Transverse colon (tissue), 4 donors: ENCODE measurements around the gene BRI3BP. TPM values are rescaled to one million over a fixed set of nuclear protein-coding genes. Genes with fewer than 3 reads are reported as not detected.
A peak's percentile ranks its signal among the peaks of the same experiment; 100 is the strongest.

Experiments
- DNase-seq: peaks from one replicate; pipeline ENCODE4 v3.0.0-alpha.2; 2019
- H3K27ac ChIP-seq, 4 donors: fragments of 200-600 bp; sonication (generic); 2 replicates each; pipeline ENCODE4 v1.5.1; 2016 to 2018; ENCODE audit warnings: inconsistent platforms in 4 of 4
- H3K27me3 ChIP-seq: fragments of 200-600 bp; sonication (generic); 2 replicates; pipeline ENCODE4 v1.5.1; 2017; ENCODE audit warnings: inconsistent platforms
- H3K36me3 ChIP-seq, 4 donors: fragments of 200-600 bp; sonication (generic); 2 replicates each; pipeline ENCODE4 v1.5.1; 2017 to 2019; ENCODE audit warnings: inconsistent platforms in 4 of 4
- H3K4me1 ChIP-seq, 4 donors: fragments of 200-600 bp; sonication (generic); 2 replicates each; pipeline ENCODE4 v1.5.1; 2017 to 2020; ENCODE audit warnings: inconsistent platforms in 4 of 4
- H3K4me3 ChIP-seq, 4 donors: fragments of 200-600 bp; sonication (generic); 1 replicate in 1 of 4; 2 replicates in 3 of 4; pipeline versions ENCODE4 v1.5.1 to v1.6.1; 2017 to 2019; ENCODE audit warnings: inconsistent platforms in 4 of 4
- H3K9me3 ChIP-seq, 2 donors: fragments of 200-600 bp; sonication (generic); 2 replicates each; pipeline ENCODE4 v1.5.1; 2017 to 2019; ENCODE audit warnings: inconsistent platforms in 2 of 2
- EP300 ChIP-seq: sonication (generic); formaldehyde crosslinking; IDR thresholded peaks from one replicate; pipeline ENCODE4 v1.6.1; 2017; ENCODE audit warnings: antibody characterized with exemption, low read depth
- POLR2A ChIP-seq: fragments of 450-650 bp; IDR thresholded peaks from one replicate; pipeline ENCODE4 v1.6.1; 2016; ENCODE audit warnings: antibody characterized with exemption, mild to moderate bottlenecking, moderate library complexity
- POLR2AphosphoS5 ChIP-seq, 3 donors: sonication (generic); formaldehyde crosslinking; IDR thresholded peaks; one replicate each; pipeline ENCODE4 v1.6.1; 2016; ENCODE audit warnings: antibody characterized with exemption in 3 of 3
- WGBS, 2 donors: methylation state at CpG; one replicate each; pipeline ENCODE4 v1.1.5; 2018; ENCODE audit warnings: low coverage in 1 of 2; 5-methylcytosine and 5-hydroxymethylcytosine counted together
- in situ Hi-C, 4 donors: fragments of 200-750 bp; cut with MboI; loops; one replicate each; pipeline versions ENCODE4 v1.15.0 to v1.15.1; 2017; ENCODE audit warnings: low sequenced_read_pairs in 3 of 4, low pct_ligation_motif_present in 1 of 4, low pct_unique_long_range_greater_than_20kb in 1 of 4
- intact Hi-C: fragments of 100-400 bp; cut with DNase I; formaldehyde crosslinking; loops from one replicate; pipeline ENCODE4 v1.15.1; 2023; ENCODE audit warnings: low total_unique reads
- total RNA-seq, 4 donors: library from RNA; depleted of rRNA; stranded (reverse); fragments of >200 nt; gene quantifications; one replicate each; pipeline ENCODE4 v1.1.0, GENCODE V29; 2016
- TF ChIP-seq, protein P1 (sequence below), 5 experiments: fragments of 200-600 bp in 3 of 5; fragments of 450-650 bp in 2 of 5; sonication (generic) in 3 of 5; IDR thresholded peaks; 1 replicate in 2 of 5; 2 replicates in 3 of 5; pipeline ENCODE4 v1.5.1; 2016 to 2017; ENCODE audit warnings: antibody characterized with exemption in 5 of 5, inconsistent platforms in 3 of 5, mild to moderate bottlenecking in 2 of 5, moderate library complexity in 1 of 5

The BRI3BP gene
- total RNA-seq, 4 donors from 2014 or later = 14.2 to 38.5 (median 23.1) TPM

DNA sequence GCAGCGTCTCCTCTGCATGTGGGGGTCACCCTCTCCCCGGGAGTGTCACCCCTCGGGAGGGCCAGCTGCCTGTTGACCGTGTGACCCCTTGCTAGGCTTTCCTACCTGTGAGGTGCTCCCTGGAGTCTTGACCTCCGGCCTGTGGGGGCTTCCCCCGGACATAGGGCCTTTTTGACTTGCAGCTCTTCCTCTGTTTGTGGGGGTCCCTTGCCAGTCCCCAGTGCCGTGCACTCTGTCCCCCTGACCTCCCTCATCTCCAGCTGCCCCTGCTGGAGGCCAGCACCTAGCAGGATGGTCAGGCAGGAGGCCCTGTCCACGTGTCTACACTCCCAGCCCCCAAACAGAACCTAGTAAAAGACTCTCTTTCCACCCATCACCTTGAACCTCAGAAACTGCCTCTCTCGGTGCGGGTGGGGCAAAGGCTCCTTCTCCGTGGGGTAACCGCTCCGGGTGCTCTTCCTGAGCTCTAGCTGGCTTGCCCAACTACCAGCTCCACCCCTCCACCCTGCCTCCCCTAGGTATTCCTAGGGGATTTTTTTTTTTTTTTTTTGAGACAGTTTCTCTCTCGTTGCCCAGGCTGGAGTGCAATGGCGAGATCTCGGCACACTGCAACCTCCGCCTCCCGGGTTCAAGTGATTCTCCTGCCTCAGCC is 72.6 kb downstream of the BRI3BP start:
- TF ChIP-seq, protein P1, sequence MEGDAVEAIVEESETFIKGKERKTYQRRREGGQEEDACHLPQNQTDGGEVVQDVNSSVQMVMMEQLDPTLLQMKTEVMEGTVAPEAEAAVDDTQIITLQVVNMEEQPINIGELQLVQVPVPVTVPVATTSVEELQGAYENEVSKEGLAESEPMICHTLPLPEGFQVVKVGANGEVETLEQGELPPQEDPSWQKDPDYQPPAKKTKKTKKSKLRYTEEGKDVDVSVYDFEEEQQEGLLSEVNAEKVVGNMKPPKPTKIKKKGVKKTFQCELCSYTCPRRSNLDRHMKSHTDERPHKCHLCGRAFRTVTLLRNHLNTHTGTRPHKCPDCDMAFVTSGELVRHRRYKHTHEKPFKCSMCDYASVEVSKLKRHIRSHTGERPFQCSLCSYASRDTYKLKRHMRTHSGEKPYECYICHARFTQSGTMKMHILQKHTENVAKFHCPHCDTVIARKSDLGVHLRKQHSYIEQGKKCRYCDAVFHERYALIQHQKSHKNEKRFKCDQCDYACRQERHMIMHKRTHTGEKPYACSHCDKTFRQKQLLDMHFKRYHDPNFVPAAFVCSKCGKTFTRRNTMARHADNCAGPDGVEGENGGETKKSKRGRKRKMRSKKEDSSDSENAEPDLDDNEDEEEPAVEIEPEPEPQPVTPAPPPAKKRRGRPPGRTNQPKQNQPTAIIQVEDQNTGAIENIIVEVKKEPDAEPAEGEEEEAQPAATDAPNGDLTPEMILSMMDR (IDR thresholded peaks at IDR 0.05) = no peak
- TF ChIP-seq POLR2A (no peak), POLR2AphosphoS5 (IDR thresholded peaks at IDR 0.05) (no peak)
- no peaks in the 10 kb centered on the region for H3K36me3 ChIP-seq
- intact Hi-C loops = no loop called here
- no peaks in the 10 kb centered on the region for H3K9me3 ChIP-seq
- H3K4me1 ChIP-seq = peaks cover 0 to 22% (median 17%) of the 10 kb centered on the region in 4 donors
- no peaks in the 10 kb centered on the region for H3K27me3 ChIP-seq
- no peak for DNase-seq
- H3K27ac ChIP-seq = peak overlapping the region; percentile 79 to 85 (median 84)
- in situ Hi-C loops = no loop called here
- 48 to 80% methylated on average over 7 to 18 of the region's 18 CpGs for WGBS, 2 donors
- peak overlapping the region; percentile 63 to 95 (median 86) for H3K4me3 ChIP-seq

DNA sequence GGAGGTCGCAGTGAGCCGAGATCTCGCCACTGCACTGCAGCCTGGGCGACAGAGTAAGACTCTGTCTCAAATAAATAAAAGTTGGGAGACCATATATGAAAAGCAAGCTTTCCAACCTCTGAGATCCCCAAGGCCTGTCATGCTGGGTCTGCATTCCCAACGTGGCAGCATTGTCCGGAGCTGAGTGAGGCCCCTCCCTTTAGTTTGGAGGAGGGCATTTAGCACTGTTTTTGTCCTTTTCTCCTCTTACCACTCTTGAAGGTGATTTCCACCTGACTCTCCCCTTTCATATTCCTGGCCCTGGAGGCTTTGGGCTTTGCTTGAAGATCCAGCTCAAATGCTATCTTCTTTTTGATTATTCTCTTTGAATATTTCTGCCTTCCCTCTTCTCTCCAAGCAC is 74.9 kb downstream of the BRI3BP start:
- in situ Hi-C loops = no loop called here
- no peak for TF ChIP-seq EP300
- no peak for TF ChIP-seq POLR2AphosphoS5 (IDR thresholded peaks at IDR 0.05)
- TF ChIP-seq, protein P1 (IDR thresholded peaks at IDR 0.05) = no peak
- no peak for TF ChIP-seq POLR2A
- no peak for DNase-seq
- Histone ChIP-seq H3K27me3 (no peaks in the 10 kb centered on the region), H3K36me3 (no peaks in the 10 kb centered on the region), H3K4me1 (peaks cover 0 to 22% (median 17%) of the 10 kb centered on the region in 4 donors), H3K9me3 (no peaks in the 10 kb centered on the region), H3K4me3 (no peak overlapping the region), H3K27ac (no peak overlapping the region)
- 86 to 96% methylated on average over 5 to 6 of the region's 6 CpGs for WGBS, 2 donors
- intact Hi-C loops = no loop called here

DNA sequence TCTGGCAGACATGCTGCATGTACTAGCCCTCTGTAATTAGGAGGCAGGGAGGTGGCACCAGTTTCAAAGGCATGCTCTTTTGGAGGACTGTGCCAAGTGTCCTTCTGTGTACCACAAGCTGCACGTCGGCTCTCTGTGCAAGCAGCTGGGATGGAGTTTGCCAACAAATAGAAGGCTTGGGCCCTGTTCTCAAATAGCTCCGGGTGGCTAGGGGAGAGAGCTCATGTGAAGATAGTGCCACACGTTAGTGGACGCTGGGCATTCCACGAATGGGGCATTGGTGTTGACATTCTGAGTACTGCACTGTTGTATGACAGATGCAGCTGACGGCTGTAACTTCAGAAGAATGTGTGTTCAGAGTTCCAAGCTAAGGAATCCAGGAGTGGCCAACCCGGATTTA is 76.2 kb downstream of the BRI3BP start:
- in situ Hi-C loops (no loop called here), intact Hi-C loops (no loop called here)
- TF ChIP-seq POLR2A = no peak
- no peak for TF ChIP-seq EP300
- TF ChIP-seq POLR2AphosphoS5 (IDR thresholded peaks at IDR 0.05) = no peak
- TF ChIP-seq, protein P1 (IDR thresholded peaks at IDR 0.05) = no peak
- 86% methylated on average over 8 of the region's 8 CpGs; no CpG with 5 or more reads in 1 of the 2 donors for WGBS, 2 donors
- Histone ChIP-seq H3K36me3 (no peaks in the 10 kb centered on the region), H3K27ac (no peak overlapping the region), H3K9me3 (no peaks in the 10 kb centered on the region), H3K4me1 (peaks cover 0 to 18% (median 16%) of the 10 kb centered on the region in 4 donors), H3K27me3 (no peaks in the 10 kb centered on the region), H3K4me3 (no peak overlapping the region)
- no peak for DNase-seq

DNA sequence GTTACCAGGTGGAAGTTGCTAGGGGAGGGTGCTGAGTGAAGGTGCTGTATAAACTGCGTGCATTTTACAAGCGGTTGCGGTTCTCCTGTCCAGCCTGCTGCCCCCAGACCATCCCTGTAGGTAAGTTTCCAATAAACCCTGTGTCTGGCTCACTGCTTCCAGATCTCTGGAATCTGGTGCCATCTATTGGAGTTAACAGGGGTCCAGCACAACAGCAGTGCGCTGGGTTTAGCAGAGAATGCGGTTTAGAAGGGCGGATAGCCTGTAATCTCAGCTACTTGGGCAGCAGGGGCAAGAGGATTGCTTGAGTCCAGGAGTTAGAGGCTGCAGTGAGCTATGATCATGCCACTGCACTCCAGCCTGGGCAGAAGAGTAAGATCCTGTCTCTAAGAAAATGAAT is 76.7 kb downstream of the BRI3BP start:
- no peak for DNase-seq
- Histone ChIP-seq H3K27ac (no peak overlapping the region), H3K4me1 (peaks cover 0 to 15% (median 13%) of the 10 kb centered on the region in 4 donors), H3K9me3 (no peaks in the 10 kb centered on the region), H3K36me3 (no peaks in the 10 kb centered on the region), H3K27me3 (no peaks in the 10 kb centered on the region), H3K4me3 (no peak overlapping the region)
- intact Hi-C loops (no loop called here), in situ Hi-C loops (no loop called here)
- no peak for TF ChIP-seq POLR2AphosphoS5 (IDR thresholded peaks at IDR 0.05)
- TF ChIP-seq EP300 = no peak
- TF ChIP-seq, protein P1 (IDR thresholded peaks at IDR 0.05) = no peak
- no peak for TF ChIP-seq POLR2A
- 83 to 92% methylated on average over 3 to 6 of the region's 6 CpGs for WGBS, 2 donors
